HCT116 (cell line): ENCODE data around the gene ADORA1. TPM values are rescaled to one million over a fixed set of nuclear protein-coding genes. Genes with fewer than 3 reads are reported as not detected.

Experiments used
- ATAC-seq: fragments of 200-7000 bp; cut with Tn5 transposase; 2 replicates; pipeline ENCODE4 v1.9.1; 2020; ENCODE audit warnings: mild to moderate bottlenecking, moderate library complexity
- BruUV-seq: library from RNA; stranded (reverse); fragments of 400-500 nt; replicated peaks from 2 replicates; lab custom pipeline; 2021; lab: Mats Ljungman, UMichigan
- CTCF ChIA-PET: fragments of 300-600 bp; sonication (Branson Sonifier 250); formaldehyde crosslinking; loops from one replicate; lab custom pipeline; 2021; ENCODE audit warnings: antibody characterized with exemption; lab: Charles Lee
- POLR2A ChIA-PET: fragments of 300-600, 350-600 bp; sonication (Branson Sonifier 250); formaldehyde crosslinking; loops from one replicate; lab custom pipeline; 2021; ENCODE audit warnings: antibody characterized with exemption; lab: Charles Lee
- RAD21 ChIA-PET, 2 experiments: fragments of 300-600 bp; sonication (Branson Sonifier 250); formaldehyde crosslinking; loops; one replicate each; lab custom pipeline; 2023; ENCODE audit warnings: low total read pairs in 2 of 2; ENCODE audit not compliant: uncharacterized antibody in 2 of 2, unreplicated experiment in 2 of 2, low non-redundant PET in 1 of 2; lab: Charles Lee
- DNase-seq: peaks from one replicate; pipeline ENCODE4 v3.0.0-alpha.2; 2010; ENCODE audit warnings: low read depth, low spot score
- H2AFZ ChIP-seq: fragments of 200-600 bp; shearing (Covaris generic), sonication (generic); 2 replicates; pipeline ENCODE4 v1.6.1; 2017; ENCODE audit warnings: low read depth, mixed run types, mixed read lengths, antibody characterized with exemption, low read length; ENCODE audit not compliant: poor library complexity, severe bottlenecking
- H3K27ac ChIP-seq: 2 replicates; pipeline ENCODE4 v1.5.1; 2012; ENCODE audit warnings: low read depth, low read length
- H3K27me3 ChIP-seq: fragments of 200-600 bp; sonication (generic); 2 replicates; pipeline ENCODE4 v1.6.1; 2016; ENCODE audit warnings: mixed run types, low read length, mixed read lengths; ENCODE audit not compliant: insufficient read depth
- H3K36me3 ChIP-seq, 2 experiments: fragments of 200-500 bp in 1 of 2; fragments of 200-600 bp in 1 of 2; sonication (Bioruptor generic) in 1 of 2; sonication (generic) in 1 of 2; 2 replicates each; pipeline versions ENCODE4 v1.5.1 to v1.6.1; 2014 to 2016; ENCODE audit warnings: low read length in 2 of 2, inconsistent platforms in 1 of 2, mixed read lengths in 1 of 2, mixed run types in 1 of 2; ENCODE audit not compliant: insufficient read depth in 2 of 2, control insufficient read depth in 1 of 2
- H3K4me1 ChIP-seq, 2 experiments: fragments of 200-600 bp in 1 of 2; sonication (generic) in 1 of 2; 2 replicates each; pipeline versions ENCODE4 v1.5.1 to v1.6.1; 2012 to 2017; ENCODE audit warnings: low read length in 2 of 2, inconsistent platforms in 1 of 2, mild to moderate bottlenecking in 1 of 2, mixed read lengths in 1 of 2, mixed run types in 1 of 2, moderate library complexity in 1 of 2; ENCODE audit not compliant: insufficient read depth in 2 of 2, control insufficient read depth in 1 of 2
- H3K4me2 ChIP-seq: fragments of 200-600 bp; sonication (generic); 2 replicates; pipeline ENCODE4 v1.6.1; 2017; ENCODE audit warnings: mixed run types, low read length, mixed read lengths
- H3K4me3 ChIP-seq, 2 experiments: fragments of 200-600 bp in 1 of 2; sonication (generic) in 1 of 2; replicated peaks in 1 of 2; 2 replicates each; pipeline ENCODE4 v1.5.1; 2011 to 2016; ENCODE audit warnings: low read length in 2 of 2, control low read depth in 1 of 2, low read depth in 1 of 2, mild to moderate bottlenecking in 1 of 2, mixed read lengths in 1 of 2, mixed run types in 1 of 2
- H3K79me2 ChIP-seq: fragments of 200-600 bp; sonication (generic); 2 replicates; pipeline ENCODE4 v1.6.1; 2017; ENCODE audit warnings: mild to moderate bottlenecking, mixed run types, low read length, moderate library complexity, mixed read lengths; ENCODE audit not compliant: insufficient read depth
- H3K9ac ChIP-seq: fragments of 200-600 bp; sonication (generic); 2 replicates; pipeline ENCODE4 v1.6.1; 2016; ENCODE audit warnings: low read length, mixed read lengths
- H3K9me2 ChIP-seq: fragments of 200-600 bp; sonication (generic), shearing (Covaris generic); 2 replicates; pipeline ENCODE4 v1.6.1; 2017; ENCODE audit warnings: mixed run types, mild to moderate bottlenecking, moderate library complexity; ENCODE audit not compliant: insufficient read depth
- H3K9me3 ChIP-seq, 2 experiments: fragments of 200-500 bp in 1 of 2; fragments of 200-600 bp in 1 of 2; sonication (Bioruptor generic) in 1 of 2; sonication (generic) in 1 of 2; 2 replicates each; pipeline ENCODE4 v1.6.1; 2014 to 2017; ENCODE audit warnings: low read length in 2 of 2, mixed read lengths in 2 of 2, inconsistent platforms in 1 of 2, low read depth in 1 of 2, mild to moderate bottlenecking in 1 of 2, mixed run types in 1 of 2, moderate library complexity in 1 of 2; ENCODE audit not compliant: control insufficient read depth in 1 of 2, insufficient read depth in 1 of 2
- H4K20me1 ChIP-seq: fragments of 200-600 bp; sonication (generic), shearing (Covaris generic); 2 replicates; pipeline ENCODE4 v1.6.1; 2017; ENCODE audit warnings: mixed run types, mild to moderate bottlenecking, moderate library complexity; ENCODE audit not compliant: insufficient read depth
- ATF3 ChIP-seq: IDR thresholded peaks from 2 replicates; pipeline ENCODE4 v1.6.1; 2012
- EGR1 ChIP-seq: IDR thresholded peaks from 2 replicates; pipeline ENCODE4 v1.6.1; 2012; ENCODE audit warnings: low read depth
- ELF1 ChIP-seq: IDR thresholded peaks from 2 replicates; pipeline ENCODE4 v1.6.1; 2012; ENCODE audit warnings: low read depth, borderline replicate concordance
- EZH2 ChIP-seq: fragments of 200-600 bp; sonication (generic); IDR thresholded peaks from 2 replicates; pipeline ENCODE4 v1.6.1; 2017; ENCODE audit warnings: antibody characterized with exemption, mixed run types
- EZH2phosphoT487 ChIP-seq: fragments of 200-600 bp; IDR thresholded peaks from 2 replicates; pipeline ENCODE4 v1.6.1; 2018; ENCODE audit warnings: antibody characterized with exemption, borderline replicate concordance
- JUND ChIP-seq: IDR thresholded peaks from 2 replicates; pipeline ENCODE4 v1.6.1; 2012
- MAX ChIP-seq: IDR thresholded peaks from 2 replicates; pipeline ENCODE4 v1.6.1; 2012
- SIN3A ChIP-seq: IDR thresholded peaks from 2 replicates; pipeline ENCODE4 v1.6.1; 2012; ENCODE audit warnings: low read depth
- SRF ChIP-seq: IDR thresholded peaks from 2 replicates; pipeline ENCODE4 v1.6.1; 2012; ENCODE audit warnings: low read depth
- TCF7L2 ChIP-seq: IDR thresholded peaks from 2 replicates; pipeline ENCODE4 v1.7.0; 2011; ENCODE audit warnings: borderline replicate concordance, inconsistent platforms; ENCODE audit not compliant: insufficient read depth, insufficient read length; ENCODE audit errors: extremely low read depth
- ZNF274 ChIP-seq: fragments of 200-500 bp; sonication (Bioruptor generic); IDR thresholded peaks from 2 replicates; pipeline ENCODE4 v1.6.1; 2014; ENCODE audit warnings: mild to moderate bottlenecking, low read depth, low read length, inconsistent platforms
- intact Hi-C: fragments of 100-400 bp; cut with micrococcal nuclease; formaldehyde crosslinking; loops from 2 replicates; pipeline ENCODE4 v1.10.0; 2022
- total RNA-seq: library from RNA; stranded (reverse); gene quantifications from one replicate; pipeline ENCODE4 v1.2.1, GENCODE V29; 2021; ENCODE audit not compliant: unreplicated experiment
- TF ChIP-seq, protein P1 (sequence below), 3 experiments: fragments of 200-600 bp in 1 of 3; sonication (generic) in 1 of 3; IDR thresholded peaks in 2 of 3; conservative IDR thresholded peaks in 1 of 3; 2 replicates each; pipeline ENCODE4 v1.5.1; 2012 to 2017; ENCODE audit warnings: low read depth in 2 of 3, low read length in 2 of 3, antibody characterized with exemption in 1 of 3, borderline replicate concordance in 1 of 3, control low read depth in 1 of 3, mild to moderate bottlenecking in 1 of 3, mixed read lengths in 1 of 3, mixed run types in 1 of 3, moderate library complexity in 1 of 3; ENCODE audit not compliant: insufficient read depth in 1 of 3
- TF ChIP-seq, protein P2 (sequence below): IDR thresholded peaks from 2 replicates; pipeline ENCODE4 v1.6.1; 2012; ENCODE audit warnings: low read depth
- TF ChIP-seq, protein P3 (sequence below): IDR thresholded peaks from 2 replicates; pipeline ENCODE4 v1.6.1; 2011; ENCODE audit warnings: mild to moderate bottlenecking, low read length, moderate library complexity; ENCODE audit not compliant: insufficient replicate concordance; ENCODE audit errors: extremely low read depth

Gene ADORA1
- total RNA-seq, 1 experiment from 2014 or later: 2.8 TPM

GRCh38 chr1:203150511-203151297, 23.2 kb downstream of the ADORA1 start:
- Histone ChIP-seq H3K9me2 (no peaks in the 10 kb centered on the region), H3K9me3 (no peaks in the 10 kb centered on the region), H3K4me1 (peaks cover 3 to 29% of the 10 kb centered on the region in 2 experiments; a peak in 3 of 4 replicates), H3K27ac (no peak overlapping the region), H3K4me3 (no peak overlapping the region), H2AFZ (no peak overlapping the region), H3K4me2 (no peak overlapping the region), H3K27me3 (no peaks in the 10 kb centered on the region), H3K79me2 (no peaks in the 10 kb centered on the region), H3K36me3 (no peaks in the 10 kb centered on the region), H3K9ac (no peak overlapping the region), H4K20me1 (no peaks in the 10 kb centered on the region)
- no peak for ATAC-seq
- BruUV-seq: no TSS peak
- no peak for DNase-seq
- RAD21 ChIA-PET: no interaction called here
- CTCF ChIA-PET: no interaction called here
- TF ChIP-seq, protein P1, sequence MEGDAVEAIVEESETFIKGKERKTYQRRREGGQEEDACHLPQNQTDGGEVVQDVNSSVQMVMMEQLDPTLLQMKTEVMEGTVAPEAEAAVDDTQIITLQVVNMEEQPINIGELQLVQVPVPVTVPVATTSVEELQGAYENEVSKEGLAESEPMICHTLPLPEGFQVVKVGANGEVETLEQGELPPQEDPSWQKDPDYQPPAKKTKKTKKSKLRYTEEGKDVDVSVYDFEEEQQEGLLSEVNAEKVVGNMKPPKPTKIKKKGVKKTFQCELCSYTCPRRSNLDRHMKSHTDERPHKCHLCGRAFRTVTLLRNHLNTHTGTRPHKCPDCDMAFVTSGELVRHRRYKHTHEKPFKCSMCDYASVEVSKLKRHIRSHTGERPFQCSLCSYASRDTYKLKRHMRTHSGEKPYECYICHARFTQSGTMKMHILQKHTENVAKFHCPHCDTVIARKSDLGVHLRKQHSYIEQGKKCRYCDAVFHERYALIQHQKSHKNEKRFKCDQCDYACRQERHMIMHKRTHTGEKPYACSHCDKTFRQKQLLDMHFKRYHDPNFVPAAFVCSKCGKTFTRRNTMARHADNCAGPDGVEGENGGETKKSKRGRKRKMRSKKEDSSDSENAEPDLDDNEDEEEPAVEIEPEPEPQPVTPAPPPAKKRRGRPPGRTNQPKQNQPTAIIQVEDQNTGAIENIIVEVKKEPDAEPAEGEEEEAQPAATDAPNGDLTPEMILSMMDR (IDR thresholded peaks at IDR 0.05 in 2 of 3, conservative IDR thresholded peaks at IDR 0.05 in 1 of 3; ENCODE audit: borderline replicate concordance in 1 of 3, insufficient read depth in 1 of 3, low read depth in 2 of 3, low read length in 2 of 3): no peak
- TF ChIP-seq EZH2phosphoT487 (no peak), EZH2 (no peak), ELF1 (no peak), ATF3 (no peak), SIN3A (no peak), MAX (no peak), JUND (no peak), EGR1 (no peak), ZNF274 (no peak), TCF7L2 (no peak), SRF (no peak)
- TF ChIP-seq, protein P2, sequence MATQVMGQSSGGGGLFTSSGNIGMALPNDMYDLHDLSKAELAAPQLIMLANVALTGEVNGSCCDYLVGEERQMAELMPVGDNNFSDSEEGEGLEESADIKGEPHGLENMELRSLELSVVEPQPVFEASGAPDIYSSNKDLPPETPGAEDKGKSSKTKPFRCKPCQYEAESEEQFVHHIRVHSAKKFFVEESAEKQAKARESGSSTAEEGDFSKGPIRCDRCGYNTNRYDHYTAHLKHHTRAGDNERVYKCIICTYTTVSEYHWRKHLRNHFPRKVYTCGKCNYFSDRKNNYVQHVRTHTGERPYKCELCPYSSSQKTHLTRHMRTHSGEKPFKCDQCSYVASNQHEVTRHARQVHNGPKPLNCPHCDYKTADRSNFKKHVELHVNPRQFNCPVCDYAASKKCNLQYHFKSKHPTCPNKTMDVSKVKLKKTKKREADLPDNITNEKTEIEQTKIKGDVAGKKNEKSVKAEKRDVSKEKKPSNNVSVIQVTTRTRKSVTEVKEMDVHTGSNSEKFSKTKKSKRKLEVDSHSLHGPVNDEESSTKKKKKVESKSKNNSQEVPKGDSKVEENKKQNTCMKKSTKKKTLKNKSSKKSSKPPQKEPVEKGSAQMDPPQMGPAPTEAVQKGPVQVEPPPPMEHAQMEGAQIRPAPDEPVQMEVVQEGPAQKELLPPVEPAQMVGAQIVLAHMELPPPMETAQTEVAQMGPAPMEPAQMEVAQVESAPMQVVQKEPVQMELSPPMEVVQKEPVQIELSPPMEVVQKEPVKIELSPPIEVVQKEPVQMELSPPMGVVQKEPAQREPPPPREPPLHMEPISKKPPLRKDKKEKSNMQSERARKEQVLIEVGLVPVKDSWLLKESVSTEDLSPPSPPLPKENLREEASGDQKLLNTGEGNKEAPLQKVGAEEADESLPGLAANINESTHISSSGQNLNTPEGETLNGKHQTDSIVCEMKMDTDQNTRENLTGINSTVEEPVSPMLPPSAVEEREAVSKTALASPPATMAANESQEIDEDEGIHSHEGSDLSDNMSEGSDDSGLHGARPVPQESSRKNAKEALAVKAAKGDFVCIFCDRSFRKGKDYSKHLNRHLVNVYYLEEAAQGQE: no peak
- TF ChIP-seq, protein P3, sequence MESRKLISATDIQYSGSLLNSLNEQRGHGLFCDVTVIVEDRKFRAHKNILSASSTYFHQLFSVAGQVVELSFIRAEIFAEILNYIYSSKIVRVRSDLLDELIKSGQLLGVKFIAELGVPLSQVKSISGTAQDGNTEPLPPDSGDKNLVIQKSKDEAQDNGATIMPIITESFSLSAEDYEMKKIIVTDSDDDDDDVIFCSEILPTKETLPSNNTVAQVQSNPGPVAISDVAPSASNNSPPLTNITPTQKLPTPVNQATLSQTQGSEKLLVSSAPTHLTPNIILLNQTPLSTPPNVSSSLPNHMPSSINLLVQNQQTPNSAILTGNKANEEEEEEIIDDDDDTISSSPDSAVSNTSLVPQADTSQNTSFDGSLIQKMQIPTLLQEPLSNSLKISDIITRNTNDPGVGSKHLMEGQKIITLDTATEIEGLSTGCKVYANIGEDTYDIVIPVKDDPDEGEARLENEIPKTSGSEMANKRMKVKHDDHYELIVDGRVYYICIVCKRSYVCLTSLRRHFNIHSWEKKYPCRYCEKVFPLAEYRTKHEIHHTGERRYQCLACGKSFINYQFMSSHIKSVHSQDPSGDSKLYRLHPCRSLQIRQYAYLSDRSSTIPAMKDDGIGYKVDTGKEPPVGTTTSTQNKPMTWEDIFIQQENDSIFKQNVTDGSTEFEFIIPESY: no peak
- intact Hi-C loops: no loop called here
- POLR2A ChIA-PET: no interaction called here
